ENCODE results near the gene AHNAK2. TPM values are rescaled to one million over a fixed set of nuclear protein-coding genes. Genes with fewer than 3 reads are reported as not detected.

Gene AHNAK2
- total and polyA plus RNA-seq, 2 experiments from 2014 or later, result 1.8 to 4.6 TPM

- Histone ChIP-seq H3K4me1 (ENCODE audit: insufficient read depth) (peaks cover 10% of the 10 kb centered on the region), H3K4me2 (no peak overlapping the region), H2AFZ (no peak overlapping the region), H3K36me3 (replicated peaks; ENCODE audit: insufficient read depth, low read depth) (no peaks in the 10 kb centered on the region), H3K27me3 (peaks cover 57% of the 10 kb centered on the region), H3K79me2 (no peaks in the 10 kb centered on the region), H3K9me2 (replicated peaks; ENCODE audit: insufficient read depth) (no peaks in the 10 kb centered on the region), H3K4me3 (no peak overlapping the region), H3K9me3 (ENCODE audit: low read depth) (no peaks in the 10 kb centered on the region), H3K27ac (no peak overlapping the region), H4K20me1 (ENCODE audit: insufficient read depth, poor library complexity, severe bottlenecking) (no peaks in the 10 kb centered on the region)
- 81% methylated on average over 4 of the region's 4 CpGs for WGBS (ENCODE audit: low lambda C conversion rate, missing lambda C conversion rate)
- TF ChIP-seq EZH2phosphoT487 (IDR thresholded peaks at IDR 0.05; ENCODE audit: low read depth, severe bottlenecking, unreplicated experiment) (no peak), EZH2 (IDR thresholded peaks at IDR 0.05; ENCODE audit: borderline replicate concordance) (no peak), CTCF (IDR thresholded peaks at IDR 0.05; ENCODE audit: poor library complexity) (no peak)
- DNase-seq (ENCODE audit: low spot score), result no peak
Measured at GRCh38 chr14:104937161-104937560, 41.0 kb downstream of the AHNAK2 start.

GRCh38 chr14:104936361-104937155 lies 41.6 kb downstream of the AHNAK2 start:
- DNase-seq (ENCODE audit: low spot score), result no peak
- peaks cover 10% of the 10 kb centered on the region for H3K4me1 ChIP-seq (ENCODE audit: insufficient read depth)
- peaks cover 63% of the 10 kb centered on the region for H3K27me3 ChIP-seq
- no peak overlapping the region for H2AFZ ChIP-seq
- H3K79me2 ChIP-seq, result no peaks in the 10 kb centered on the region
- H3K9me2 ChIP-seq (replicated peaks; ENCODE audit: insufficient read depth), result no peaks in the 10 kb centered on the region
- no peak overlapping the region for H3K4me3 ChIP-seq
- TF ChIP-seq EZH2 (IDR thresholded peaks at IDR 0.05; ENCODE audit: borderline replicate concordance), result no peak
- TF ChIP-seq CTCF (IDR thresholded peaks at IDR 0.05; ENCODE audit: poor library complexity), result no peak
- TF ChIP-seq EZH2phosphoT487 (IDR thresholded peaks at IDR 0.05; ENCODE audit: low read depth, severe bottlenecking, unreplicated experiment), result no peak
- WGBS (ENCODE audit: low lambda C conversion rate, missing lambda C conversion rate), result 83% methylated on average over 10 of the region's 10 CpGs
- no peaks in the 10 kb centered on the region for H4K20me1 ChIP-seq (ENCODE audit: insufficient read depth, poor library complexity, severe bottlenecking)
- H3K4me2 ChIP-seq, result no peak overlapping the region
- H3K9me3 ChIP-seq (ENCODE audit: low read depth), result no peaks in the 10 kb centered on the region
- H3K36me3 ChIP-seq (replicated peaks; ENCODE audit: insufficient read depth, low read depth), result no peaks in the 10 kb centered on the region
- no peak overlapping the region for H3K27ac ChIP-seq

- no peak for TF ChIP-seq EZH2phosphoT487 (IDR thresholded peaks at IDR 0.05; ENCODE audit: low read depth, severe bottlenecking, unreplicated experiment)
- no peak for TF ChIP-seq EZH2 (IDR thresholded peaks at IDR 0.05; ENCODE audit: borderline replicate concordance)
- TF ChIP-seq CTCF (IDR thresholded peaks at IDR 0.05; ENCODE audit: poor library complexity), result no peak
- H3K4me1 ChIP-seq (ENCODE audit: insufficient read depth), result peaks cover 10% of the 10 kb centered on the region
- no peaks in the 10 kb centered on the region for H3K36me3 ChIP-seq (replicated peaks; ENCODE audit: insufficient read depth, low read depth)
- no peaks in the 10 kb centered on the region for H3K9me3 ChIP-seq (ENCODE audit: low read depth)
- no peaks in the 10 kb centered on the region for H4K20me1 ChIP-seq (ENCODE audit: insufficient read depth, poor library complexity, severe bottlenecking)
- H3K9me2 ChIP-seq (replicated peaks; ENCODE audit: insufficient read depth), result no peaks in the 10 kb centered on the region
- peaks cover 68% of the 10 kb centered on the region for H3K27me3 ChIP-seq
- no peak for DNase-seq (ENCODE audit: low spot score)
- no peak overlapping the region for H2AFZ ChIP-seq
- no peak overlapping the region for H3K4me2 ChIP-seq
- no peak overlapping the region for H3K27ac ChIP-seq
- WGBS (ENCODE audit: low lambda C conversion rate, missing lambda C conversion rate), result 69% methylated on average over 2 of the region's 2 CpGs
- H3K4me3 ChIP-seq, result no peak overlapping the region
- H3K79me2 ChIP-seq, result no peaks in the 10 kb centered on the region
Measured at GRCh38 chr14:104935955-104936354, 42.2 kb downstream of the AHNAK2 start.

Data from hepatocyte (in vitro differentiated cells).